HepG2 (cell line): ENCODE measurements around the gene CARTPT.

Experiments
- CBFB ChIP-seq: sonication (generic); formaldehyde crosslinking; IDR thresholded peaks from 2 replicates; pipeline ENCODE4 v1.4.0; 2020; ENCODE audit warnings: missing genetic modification reagents
- FOSL2 ChIP-seq: sonication (generic); formaldehyde crosslinking; IDR thresholded peaks from 2 replicates; pipeline ENCODE4 v1.4.0; 2020; ENCODE audit warnings: missing genetic modification reagents
- MIER3 ChIP-seq: IDR thresholded peaks from 2 replicates; pipeline ENCODE4 v1.6.1; 2016; ENCODE audit warnings: missing compliant biosample characterization, borderline replicate concordance
- NR2F1 ChIP-seq, 2 experiments: fragments of 450-650 bp in 1 of 2; formaldehyde crosslinking in 1 of 2; IDR thresholded peaks; 2 replicates each; pipeline versions ENCODE4 v1.5.0 to v1.6.1; 2016 to 2020; ENCODE audit warnings: mild to moderate bottlenecking in 1 of 2, missing compliant biosample characterization in 1 of 2, missing genetic modification reagents in 1 of 2, moderate library complexity in 1 of 2
- ZNF274 ChIP-seq: sonication (generic); formaldehyde crosslinking; IDR thresholded peaks from 2 replicates; pipeline ENCODE4 v1.5.1; 2020; ENCODE audit warnings: mild to moderate bottlenecking, missing genetic modification reagents
- ZSCAN25 ChIP-seq: sonication (generic); formaldehyde crosslinking; IDR thresholded peaks from 2 replicates; pipeline ENCODE4 v1.8.0; 2022; ENCODE audit warnings: mild to moderate bottlenecking, missing genetic modification reagents
- TF ChIP-seq, protein P1 (sequence below): sonication (generic); formaldehyde crosslinking; IDR thresholded peaks from 2 replicates; pipeline ENCODE4 v1.8.1; 2023; ENCODE audit warnings: missing genetic modification reagents, inconsistent platforms, borderline replicate concordance
- TF ChIP-seq, protein P2 (sequence below): sonication (generic); formaldehyde crosslinking; IDR thresholded peaks from 2 replicates; pipeline ENCODE4 v1.4.0; 2020; ENCODE audit warnings: missing genetic modification reagents, mild to moderate bottlenecking, borderline replicate concordance

GRCh38 chr5:71734141-71734540 is 15.1 kb downstream of the CARTPT start:
- TF ChIP-seq ZSCAN25 (CRISPR knock-in tag) (no peak), CBFB (no peak), FOSL2 (CRISPR knock-in tag) (no peak), ZNF274 (CRISPR knock-in tag) (no peak), MIER3 (CRISPR knock-in tag) (no peak), NR2F1 (CRISPR knock-in tag; IDR thresholded peaks at IDR 0.05) (no peak)
- TF ChIP-seq, protein P1, sequence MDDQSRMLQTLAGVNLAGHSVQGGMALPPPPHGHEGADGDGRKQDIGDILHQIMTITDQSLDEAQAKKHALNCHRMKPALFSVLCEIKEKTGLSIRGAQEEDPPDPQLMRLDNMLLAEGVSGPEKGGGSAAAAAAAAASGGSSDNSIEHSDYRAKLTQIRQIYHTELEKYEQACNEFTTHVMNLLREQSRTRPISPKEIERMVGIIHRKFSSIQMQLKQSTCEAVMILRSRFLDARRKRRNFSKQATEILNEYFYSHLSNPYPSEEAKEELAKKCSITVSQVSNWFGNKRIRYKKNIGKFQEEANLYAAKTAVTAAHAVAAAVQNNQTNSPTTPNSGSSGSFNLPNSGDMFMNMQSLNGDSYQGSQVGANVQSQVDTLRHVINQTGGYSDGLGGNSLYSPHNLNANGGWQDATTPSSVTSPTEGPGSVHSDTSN (CRISPR knock-in tag), result no peak
- TF ChIP-seq, protein P2, sequence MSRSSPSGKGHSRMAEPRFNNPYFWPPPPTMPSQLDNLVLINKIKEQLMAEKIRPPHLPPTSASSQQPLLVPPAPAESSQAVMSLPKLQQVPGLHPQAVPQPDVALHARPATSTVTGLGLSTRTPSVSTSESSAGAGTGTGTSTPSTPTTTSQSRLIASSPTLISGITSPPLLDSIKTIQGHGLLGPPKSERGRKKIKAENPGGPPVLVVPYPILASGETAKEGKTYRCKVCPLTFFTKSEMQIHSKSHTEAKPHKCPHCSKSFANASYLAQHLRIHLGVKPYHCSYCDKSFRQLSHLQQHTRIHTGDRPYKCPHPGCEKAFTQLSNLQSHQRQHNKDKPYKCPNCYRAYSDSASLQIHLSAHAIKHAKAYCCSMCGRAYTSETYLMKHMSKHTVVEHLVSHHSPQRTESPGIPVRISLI (CRISPR knock-in tag), result no peak
